PFSK-1 (cell line): ENCODE data around the gene XXYLT1.

ENCODE experiments used
- FOXP2 ChIP-seq: optimal IDR thresholded peaks from 2 replicates; pipeline ENCODE3; 2011; ENCODE audit warnings: borderline replicate concordance, control low read depth, inconsistent platforms; ENCODE audit not compliant: insufficient read depth; ENCODE audit errors: extremely low read length, extremely low read depth
- POLR2AphosphoS5 ChIP-seq: IDR thresholded peaks from 2 replicates; pipeline ENCODE4 v1.6.1; 2012; ENCODE audit warnings: low read depth, mild to moderate bottlenecking, control low read depth, low read length, moderate library complexity
- REST ChIP-seq, 2 experiments: IDR thresholded peaks; 2 replicates each; pipeline versions ENCODE4 v1.6.1 to v1.8.0; 2011 to 2012; ENCODE audit warnings: low read depth in 2 of 2, low read length in 2 of 2, control low read depth in 1 of 2, inconsistent platforms in 1 of 2, mild to moderate bottlenecking in 1 of 2, moderate library complexity in 1 of 2; ENCODE audit not compliant: insufficient read depth in 1 of 2
- SIN3A ChIP-seq: IDR thresholded peaks from 2 replicates; pipeline ENCODE4 v1.6.1; 2012; ENCODE audit warnings: mild to moderate bottlenecking, low read length, moderate library complexity, borderline replicate concordance; ENCODE audit not compliant: insufficient read depth
- TAF1 ChIP-seq: IDR thresholded peaks from 2 replicates; pipeline ENCODE4 v1.6.1; 2012; ENCODE audit warnings: low read length, control low read depth, borderline replicate concordance; ENCODE audit not compliant: insufficient read depth

XXYLT1 gene

DNA sequence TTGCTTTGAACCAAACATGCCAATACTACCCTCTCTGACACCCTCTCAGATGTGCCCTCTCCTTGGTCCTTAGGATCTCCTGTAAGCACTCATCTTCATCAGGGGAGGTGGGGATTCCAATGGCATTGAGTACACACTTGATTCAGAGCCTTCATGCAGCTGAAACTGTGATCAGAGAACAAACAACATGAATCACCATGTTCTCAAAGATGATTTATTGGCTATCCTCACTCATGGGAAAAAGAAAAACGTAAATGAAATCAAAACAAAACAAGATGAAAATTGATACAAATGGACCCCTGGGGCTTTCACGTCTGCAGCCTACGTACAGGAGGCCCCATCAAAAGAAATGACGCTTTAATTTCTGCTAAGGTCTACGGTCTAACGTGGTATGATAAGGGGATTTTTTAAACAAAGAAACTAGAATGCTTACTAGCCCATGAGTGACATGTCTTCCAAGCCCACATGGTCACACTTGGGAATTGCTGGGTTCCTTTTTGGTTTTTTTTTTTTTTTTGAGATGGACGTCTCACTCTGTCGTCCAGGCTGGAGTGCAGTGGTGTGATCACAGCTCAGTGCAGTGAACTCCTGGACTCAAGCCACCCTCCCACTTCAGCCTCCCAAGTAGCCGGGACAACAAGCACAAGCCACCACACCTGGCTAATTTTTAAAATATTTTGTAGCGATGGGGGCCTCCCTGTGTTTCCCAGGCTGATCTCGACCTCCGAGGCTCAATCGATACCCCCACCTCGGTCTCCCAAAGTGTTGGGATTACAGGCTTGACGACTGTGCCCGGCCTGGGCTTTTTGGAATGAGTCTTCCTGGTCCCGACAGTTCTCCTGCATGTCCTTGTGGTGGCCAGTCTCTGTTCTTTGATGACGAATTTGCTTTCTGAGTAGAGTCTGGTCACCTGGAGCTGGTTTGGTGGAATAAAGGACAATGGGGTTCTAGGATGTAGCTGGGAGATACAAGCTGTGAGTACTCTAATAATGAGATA is 202.6 kb downstream of the XXYLT1 start:
- TF ChIP-seq TAF1, result no peak
- TF ChIP-seq REST (IDR thresholded peaks at IDR 0.05; ENCODE audit: insufficient read depth in 1 of 2, low read depth in 2 of 2, low read length in 2 of 2), result no peak
- TF ChIP-seq FOXP2, result no peak
- no peak for TF ChIP-seq SIN3A
- TF ChIP-seq POLR2AphosphoS5, result no peak

DNA sequence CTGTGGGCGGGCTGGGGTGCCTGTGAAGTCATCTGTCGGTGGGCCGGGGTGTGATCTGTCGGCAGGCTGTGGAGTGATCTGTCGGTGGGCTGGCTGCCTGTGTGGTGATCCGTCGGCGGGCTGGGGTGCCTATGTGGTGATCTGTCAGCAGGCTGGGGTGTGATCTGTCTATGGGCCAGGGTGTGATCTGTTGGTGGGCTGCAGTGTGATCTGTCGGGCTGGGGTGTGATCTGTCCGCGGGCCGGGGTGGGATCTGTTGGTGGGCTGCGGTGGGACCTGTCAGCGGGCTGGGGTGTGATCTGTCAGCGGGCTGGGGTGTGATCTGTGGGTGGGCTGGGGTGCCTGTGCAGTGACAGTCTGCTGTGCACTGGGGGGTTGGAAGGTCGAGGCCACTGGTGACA is 204.5 kb downstream of the XXYLT1 start:
- TF ChIP-seq FOXP2 (no peak), SIN3A (no peak), POLR2AphosphoS5 (no peak), TAF1 (no peak), REST (IDR thresholded peaks at IDR 0.05; ENCODE audit: insufficient read depth in 1 of 2, low read depth in 2 of 2, low read length in 2 of 2) (no peak)

DNA sequence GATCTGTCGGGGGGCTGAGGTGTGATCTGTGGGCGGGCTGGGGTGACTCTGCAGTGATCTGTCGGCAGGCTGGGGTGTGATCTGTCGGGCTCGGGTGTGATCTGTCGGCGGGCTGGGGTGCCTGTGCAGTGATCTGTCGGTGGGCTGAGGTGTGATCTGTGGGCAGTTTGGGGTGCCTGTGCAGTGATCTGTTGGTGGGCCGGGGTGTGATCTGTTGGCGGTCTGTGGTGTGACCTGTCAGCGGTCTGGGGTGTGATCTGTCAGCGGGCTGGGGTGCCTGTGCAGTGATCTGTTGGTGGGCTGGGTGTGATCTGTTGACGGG is 205.1 kb downstream of the XXYLT1 start:
- TF ChIP-seq TAF1, result no peak
- TF ChIP-seq REST (IDR thresholded peaks at IDR 0.05; ENCODE audit: insufficient read depth in 1 of 2, low read depth in 2 of 2, low read length in 2 of 2), result no peak
- no peak for TF ChIP-seq FOXP2
- no peak for TF ChIP-seq SIN3A
- TF ChIP-seq POLR2AphosphoS5, result no peak

GRCh38 chr3:195065142-195065863 is 205.7 kb downstream of the XXYLT1 start:
- no peak for TF ChIP-seq REST (IDR thresholded peaks at IDR 0.05; ENCODE audit: insufficient read depth in 1 of 2, low read depth in 2 of 2, low read length in 2 of 2)
- no peak for TF ChIP-seq TAF1
- TF ChIP-seq SIN3A, result no peak
- no peak for TF ChIP-seq FOXP2
